T-helper 1 cell (primary cell): ENCODE measurements around the gene SAV1.
"Not testable (repeated sequence)": the region's sequence is repeated elsewhere in the genome, so short reads cannot be mapped to it uniquely, and the experiment has no call there.

Experiments used
- DNase-seq, 5 donors: peaks; one replicate each; pipeline ENCODE4 v3.0.0-alpha.2; 2012 to 2020
- total RNA-seq, 4 donors: gene quantifications; one replicate each; lab custom pipeline; 2026; lab: John Stamatoyannopoulos, UW

SAV1 gene
- 9.4 to 16.1 (median 13.4) reads per million in 4 donors for total RNA-seq

- DNase-seq: peak; percentile 9 to 55 (median 28)
Observed at GRCh38 chr14:50667996-50668825, at the start of gene SAV1. TSS of gene SAV1 (minus strand) at chr14:50668306. CDS start at chr14:50667967, 339 bp downstream.

- DNase-seq: no peak
Observed at GRCh38 chr14:50717811-50718210, 49.7 kb upstream of the SAV1 start.

GRCh38 chr14:50714450-50715073 lies 46.5 kb upstream of the SAV1 start:
- DNase-seq: peak in 1 of 5 donors; percentile 17

- no peak for DNase-seq
Observed at GRCh38 chr14:50711043-50711442, 42.9 kb upstream of the SAV1 start.

GRCh38 chr14:50705026-50705593 lies 37.0 kb upstream of the SAV1 start:
- DNase-seq: no peak

GRCh38 chr14:50704454-50705010 lies 36.4 kb upstream of the SAV1 start:
- DNase-seq: no peak

- DNase-seq: no peak
Observed at GRCh38 chr14:50697659-50698290, 29.7 kb upstream of the SAV1 start.

GRCh38 chr14:50694260-50694659 lies 26.2 kb upstream of the SAV1 start:
- not testable (repeated sequence) for DNase-seq

GRCh38 chr14:50688875-50689274 lies 20.8 kb upstream of the SAV1 start:
- DNase-seq: no peak

GRCh38 chr14:50679674-50680073 lies 11.6 kb upstream of the SAV1 start:
- no peak for DNase-seq

- DNase-seq: no peak
Observed at GRCh38 chr14:50678163-50678562, 10.1 kb upstream of the SAV1 start.

- no peak for DNase-seq
Observed at GRCh38 chr14:50677527-50678063, 9.5 kb upstream of the SAV1 start.

GRCh38 chr14:50676814-50677516 lies 8.9 kb upstream of the SAV1 start:
- DNase-seq: no peak

- no peak for DNase-seq
Observed at GRCh38 chr14:50675597-50675996, 7.5 kb upstream of the SAV1 start.

- DNase-seq: no peak
Observed at GRCh38 chr14:50670866-50671256, 2.8 kb upstream of the SAV1 start.

- no peak for DNase-seq
Observed at GRCh38 chr14:50670196-50670865, 2.2 kb upstream of the SAV1 start.

- no peak for DNase-seq
Observed at GRCh38 chr14:50669441-50669986, 1.4 kb upstream of the SAV1 start.

- DNase-seq: no peak
Observed at GRCh38 chr14:50668826-50669143, 679 bp upstream of the SAV1 start.

GRCh38 chr14:50667684-50667995 lies 466 bp downstream of the SAV1 start:
- DNase-seq: peak in 2 of 5 donors; percentile 12 to 13

- DNase-seq: peak in 2 of 5 donors; percentile 9 to 11
Observed at GRCh38 chr14:50666772-50667683, 1.1 kb downstream of the SAV1 start.
